Adrenal gland (tissue), 5 donors: ENCODE data around the gene BSN.

ENCODE experiments used
- POLR2A ChIP-seq, 2 donors: fragments of 450-650 bp; IDR thresholded peaks; one replicate each; pipeline ENCODE4 v1.6.1; 2017; ENCODE audit warnings: antibody characterized with exemption in 2 of 2, mild to moderate bottlenecking in 2 of 2, moderate library complexity in 1 of 2
- TF ChIP-seq, protein P1 (sequence below), 6 experiments: fragments of 450-650 bp in 4 of 6; fragments of 200-600 bp in 2 of 6; sonication (generic) in 1 of 6; IDR thresholded peaks; 1 replicate in 5 of 6; 2 replicates in 1 of 6; pipeline versions ENCODE4 v1.5.1 to v1.8.0; 2016 to 2021; ENCODE audit warnings: antibody characterized with exemption in 6 of 6, mild to moderate bottlenecking in 2 of 6, moderate library complexity in 1 of 6
- donor health status: DM: no; HTN: no; CAD: no.

DNA sequence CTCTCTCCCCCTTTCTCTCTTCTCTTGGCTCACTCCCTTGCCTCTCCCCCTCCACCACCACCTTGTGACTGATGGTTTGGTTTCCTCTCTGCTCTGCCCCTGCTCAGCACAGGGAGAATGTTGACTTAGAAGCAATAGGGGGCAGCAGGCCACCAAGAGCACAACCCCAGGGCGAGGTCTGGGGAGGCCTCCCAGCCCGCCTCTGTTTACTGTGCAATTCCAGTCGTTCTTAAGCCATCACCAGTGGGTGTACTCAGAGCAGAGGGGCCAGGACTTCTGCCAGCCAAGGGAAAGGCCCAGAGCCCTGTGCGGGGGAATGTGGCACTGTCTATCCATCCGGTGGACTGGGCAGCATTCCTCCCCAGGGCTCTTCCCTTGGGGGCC, 114.1 kb downstream of the BSN start:
- TF ChIP-seq, protein P1, sequence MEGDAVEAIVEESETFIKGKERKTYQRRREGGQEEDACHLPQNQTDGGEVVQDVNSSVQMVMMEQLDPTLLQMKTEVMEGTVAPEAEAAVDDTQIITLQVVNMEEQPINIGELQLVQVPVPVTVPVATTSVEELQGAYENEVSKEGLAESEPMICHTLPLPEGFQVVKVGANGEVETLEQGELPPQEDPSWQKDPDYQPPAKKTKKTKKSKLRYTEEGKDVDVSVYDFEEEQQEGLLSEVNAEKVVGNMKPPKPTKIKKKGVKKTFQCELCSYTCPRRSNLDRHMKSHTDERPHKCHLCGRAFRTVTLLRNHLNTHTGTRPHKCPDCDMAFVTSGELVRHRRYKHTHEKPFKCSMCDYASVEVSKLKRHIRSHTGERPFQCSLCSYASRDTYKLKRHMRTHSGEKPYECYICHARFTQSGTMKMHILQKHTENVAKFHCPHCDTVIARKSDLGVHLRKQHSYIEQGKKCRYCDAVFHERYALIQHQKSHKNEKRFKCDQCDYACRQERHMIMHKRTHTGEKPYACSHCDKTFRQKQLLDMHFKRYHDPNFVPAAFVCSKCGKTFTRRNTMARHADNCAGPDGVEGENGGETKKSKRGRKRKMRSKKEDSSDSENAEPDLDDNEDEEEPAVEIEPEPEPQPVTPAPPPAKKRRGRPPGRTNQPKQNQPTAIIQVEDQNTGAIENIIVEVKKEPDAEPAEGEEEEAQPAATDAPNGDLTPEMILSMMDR (IDR thresholded peaks at IDR 0.05): no peak
- TF ChIP-seq POLR2A (IDR thresholded peaks at IDR 0.05): no peak
